HEK293 (cell line): ENCODE results near the gene GHRHR.
A peak's percentile ranks its signal among the peaks of the same experiment; 100 is the strongest.

ENCODE experiments used
- CTCF ChIA-PET: fragments of 350-600 bp; formaldehyde crosslinking; extraction: SDS; loops from one replicate; lab custom pipeline; 2021; ENCODE audit warnings: antibody characterized with exemption; lab: Yijun Ruan, JAX
- POLR2A ChIA-PET: fragments of 300-600 bp; formaldehyde crosslinking; extraction: SDS; loops from one replicate; lab custom pipeline; 2020; ENCODE audit warnings: antibody characterized with exemption, inconsistent platforms; lab: Yijun Ruan, JAX
- H3K27ac ChIP-seq: fragments of 200-500 bp; sonication (Bioruptor generic); 2 replicates; pipeline ENCODE4 v1.5.1; 2014; ENCODE audit warnings: low read depth, low read length, control low read depth, inconsistent platforms; ENCODE audit errors: extremely low read depth
- H3K36me3 ChIP-seq, 2 experiments: fragments of 200-500 bp in 1 of 2; sonication (Bioruptor generic) in 1 of 2; 1 replicate in 1 of 2; 2 replicates in 1 of 2; pipeline ENCODE4 v1.5.1; 2014 to 2017; ENCODE audit warnings: inconsistent platforms in 2 of 2, low read length in 2 of 2; ENCODE audit not compliant: control insufficient read depth in 2 of 2, insufficient read depth in 1 of 2
- H3K4me1 ChIP-seq: fragments of 200-500 bp; sonication (Bioruptor generic); 2 replicates; pipeline ENCODE4 v1.5.1; 2014; ENCODE audit warnings: mild to moderate bottlenecking, low read length, inconsistent platforms; ENCODE audit not compliant: control insufficient read depth, insufficient read depth
- H3K4me3 ChIP-seq: 2 replicates; pipeline ENCODE4 v1.5.1; 2011; ENCODE audit warnings: low read depth, mild to moderate bottlenecking, control low read depth, low read length, moderate library complexity
- H3K9me3 ChIP-seq: fragments of 200-500 bp; sonication (Bioruptor generic); 2 replicates; pipeline ENCODE4 v1.5.1; 2014; ENCODE audit warnings: low read depth, low read length, inconsistent platforms; ENCODE audit not compliant: control insufficient read depth, insufficient read depth
- EGR2 ChIP-seq: fragments of 450-650 bp; formaldehyde crosslinking; IDR thresholded peaks from 2 replicates; pipeline ENCODE4 v1.5.1; 2016; ENCODE audit warnings: low read depth, missing biosample characterization, missing genetic modification characterization
- GFI1B ChIP-seq: fragments of 450-650 bp; formaldehyde crosslinking; IDR thresholded peaks from 2 replicates; pipeline ENCODE4 v1.5.1; 2016; ENCODE audit warnings: missing biosample characterization, missing genetic modification characterization
- GLIS2 ChIP-seq: fragments of 450-650 bp; formaldehyde crosslinking; IDR thresholded peaks from 2 replicates; pipeline ENCODE4 v1.5.1; 2016; ENCODE audit warnings: missing biosample characterization, missing genetic modification characterization
- MEIS1 ChIP-seq: sonication (generic); formaldehyde crosslinking; IDR thresholded peaks from 2 replicates; pipeline ENCODE4 v1.8.1; 2022; ENCODE audit warnings: missing genetic modification reagents, mild to moderate bottlenecking, borderline replicate concordance
- TRIM28 ChIP-seq: IDR thresholded peaks from 2 replicates; pipeline ENCODE4 v1.6.1; 2011; ENCODE audit warnings: low read length, control low read depth, borderline replicate concordance
- ZBTB26 ChIP-seq: fragments of 450-650 bp; formaldehyde crosslinking; optimal IDR thresholded peaks from 2 replicates; pipeline ENCODE3; 2016; ENCODE audit warnings: missing biosample characterization, mild to moderate bottlenecking, missing genetic modification characterization
- ZBTB44 ChIP-seq: fragments of 450-650 bp; IDR thresholded peaks from 2 replicates; pipeline ENCODE4 v1.5.1; 2018; ENCODE audit warnings: missing biosample characterization, mild to moderate bottlenecking, missing genetic modification characterization
- ZBTB8A ChIP-seq: fragments of 450-650 bp; formaldehyde crosslinking; IDR thresholded peaks from 2 replicates; pipeline ENCODE4 v1.5.1; 2016; ENCODE audit warnings: missing biosample characterization, missing genetic modification characterization
- ZNF280D ChIP-seq: fragments of 450-650 bp; formaldehyde crosslinking; IDR thresholded peaks from 2 replicates; pipeline ENCODE4 v1.5.1; 2016; ENCODE audit warnings: missing biosample characterization, missing genetic modification characterization
- ZNF354C ChIP-seq: fragments of 450-650 bp; formaldehyde crosslinking; IDR thresholded peaks from 2 replicates; pipeline ENCODE4 v1.5.1; 2016; ENCODE audit warnings: missing biosample characterization, missing genetic modification characterization, low read depth, borderline replicate concordance
- ZNF416 ChIP-seq: fragments of 450-650 bp; formaldehyde crosslinking; IDR thresholded peaks from 2 replicates; pipeline ENCODE4 v1.5.1; 2016; ENCODE audit warnings: missing biosample characterization, missing genetic modification characterization
- ZNF530 ChIP-seq: fragments of 450-650 bp; formaldehyde crosslinking; IDR thresholded peaks from 2 replicates; pipeline ENCODE4 v1.5.1; 2016; ENCODE audit warnings: low read depth, missing biosample characterization, missing genetic modification characterization
- ZNF549 ChIP-seq: fragments of 450-650 bp; IDR thresholded peaks from 2 replicates; pipeline ENCODE4 v1.5.1; 2018; ENCODE audit warnings: missing biosample characterization, missing genetic modification characterization, mild to moderate bottlenecking, inconsistent platforms, moderate library complexity
- ZNF621 ChIP-seq: fragments of 450-650 bp; formaldehyde crosslinking; IDR thresholded peaks from 2 replicates; pipeline ENCODE4 v1.5.1; 2017; ENCODE audit warnings: missing biosample characterization, missing genetic modification characterization
- ZNF654 ChIP-seq: fragments of 450-650 bp; formaldehyde crosslinking; IDR thresholded peaks from 2 replicates; pipeline ENCODE4 v1.5.1; 2016; ENCODE audit warnings: low read depth, missing biosample characterization, missing genetic modification characterization
- ZNF692 ChIP-seq: fragments of 450-650 bp; formaldehyde crosslinking; IDR thresholded peaks from 2 replicates; pipeline ENCODE4 v1.5.1; 2016; ENCODE audit warnings: missing biosample characterization, missing genetic modification characterization
- ZNF785 ChIP-seq: fragments of 450-650 bp; formaldehyde crosslinking; IDR thresholded peaks from 2 replicates; pipeline ENCODE4 v1.5.1; 2016; ENCODE audit warnings: missing biosample characterization, missing genetic modification characterization
- ZSCAN23 ChIP-seq: fragments of 450-650 bp; formaldehyde crosslinking; IDR thresholded peaks from 2 replicates; pipeline ENCODE4 v1.5.1; 2016; ENCODE audit warnings: missing biosample characterization, missing genetic modification characterization
- ZSCAN30 ChIP-seq: fragments of 450-650 bp; IDR thresholded peaks from 2 replicates; pipeline ENCODE4 v1.5.1; 2018; ENCODE audit warnings: missing biosample characterization, mild to moderate bottlenecking, missing genetic modification characterization, moderate library complexity
- TF ChIP-seq, protein P1 (sequence below): fragments of 450-650 bp; formaldehyde crosslinking; IDR thresholded peaks from 2 replicates; pipeline ENCODE4 v1.5.1; 2016; ENCODE audit warnings: missing biosample characterization, missing genetic modification characterization

GHRHR gene

DNA sequence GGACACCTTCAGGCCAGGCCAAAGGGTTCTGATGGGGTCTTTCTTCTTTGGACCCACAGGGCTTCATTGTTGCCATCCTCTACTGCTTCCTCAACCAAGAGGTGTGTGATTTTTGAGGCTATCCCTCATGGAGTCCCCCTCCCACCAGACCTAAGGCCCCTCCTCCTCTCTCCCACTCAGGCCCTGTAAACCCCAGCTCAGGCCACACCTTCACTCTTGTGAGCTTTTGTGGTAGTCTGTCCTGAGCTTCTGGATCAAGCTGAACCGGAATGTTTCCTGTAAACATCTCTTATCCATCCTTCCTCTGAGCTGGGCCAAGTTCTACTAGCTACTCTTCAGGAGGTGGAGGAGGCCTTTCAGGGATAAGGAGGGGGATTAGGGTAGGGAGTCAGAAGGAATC is 13.5 kb downstream of the GHRHR start:
- ChIA-PET CTCF (interaction anchor here (0.6 to 2.0 kb wide), 4 partner anchors 13 to 145 kb away, joined by 3 to 6 read pairs (median 5); no protein-coding TSS in a partner anchor), POLR2A (no interaction called here)
- TF ChIP-seq ZBTB26 (no peak), ZSCAN23 (tag by site-specific recombination) (no peak), EGR2 (tag by site-specific recombination) (no peak), ZBTB8A (tag by site-specific recombination) (no peak), ZNF785 (no peak), GFI1B (tag by site-specific recombination) (no peak), ZNF354C (tag by site-specific recombination) (no peak), ZNF280D (tag by site-specific recombination) (no peak), ZNF549 (tag by site-specific recombination) (no peak), MEIS1 (no peak), ZNF416 (tag by site-specific recombination) (no peak), ZSCAN30 (tag by site-specific recombination) (no peak), ZNF621 (tag by site-specific recombination) (no peak), ZNF530 (tag by site-specific recombination) (no peak)
- Histone ChIP-seq H3K27ac (no peak overlapping the region), H3K9me3 (no peaks in the 10 kb centered on the region), H3K36me3 (no peaks in the 10 kb centered on the region), H3K4me3 (no peak overlapping the region), H3K4me1 (no peaks in the 10 kb centered on the region)

- Histone ChIP-seq H3K9me3 (no peaks in the 10 kb centered on the region), H3K4me1 (no peaks in the 10 kb centered on the region), H3K4me3 (no peak overlapping the region), H3K36me3 (no peaks in the 10 kb centered on the region), H3K27ac (no peak overlapping the region)
- POLR2A ChIA-PET = no interaction called here
- TF ChIP-seq ZBTB44 (tag by site-specific recombination) (no peak), ZNF654 (peak; percentile 16; the same call in 1 of the 2 replicates), TRIM28 (no peak), GLIS2 (no peak), ZNF692 (tag by site-specific recombination) (no peak)
- TF ChIP-seq, protein P1, sequence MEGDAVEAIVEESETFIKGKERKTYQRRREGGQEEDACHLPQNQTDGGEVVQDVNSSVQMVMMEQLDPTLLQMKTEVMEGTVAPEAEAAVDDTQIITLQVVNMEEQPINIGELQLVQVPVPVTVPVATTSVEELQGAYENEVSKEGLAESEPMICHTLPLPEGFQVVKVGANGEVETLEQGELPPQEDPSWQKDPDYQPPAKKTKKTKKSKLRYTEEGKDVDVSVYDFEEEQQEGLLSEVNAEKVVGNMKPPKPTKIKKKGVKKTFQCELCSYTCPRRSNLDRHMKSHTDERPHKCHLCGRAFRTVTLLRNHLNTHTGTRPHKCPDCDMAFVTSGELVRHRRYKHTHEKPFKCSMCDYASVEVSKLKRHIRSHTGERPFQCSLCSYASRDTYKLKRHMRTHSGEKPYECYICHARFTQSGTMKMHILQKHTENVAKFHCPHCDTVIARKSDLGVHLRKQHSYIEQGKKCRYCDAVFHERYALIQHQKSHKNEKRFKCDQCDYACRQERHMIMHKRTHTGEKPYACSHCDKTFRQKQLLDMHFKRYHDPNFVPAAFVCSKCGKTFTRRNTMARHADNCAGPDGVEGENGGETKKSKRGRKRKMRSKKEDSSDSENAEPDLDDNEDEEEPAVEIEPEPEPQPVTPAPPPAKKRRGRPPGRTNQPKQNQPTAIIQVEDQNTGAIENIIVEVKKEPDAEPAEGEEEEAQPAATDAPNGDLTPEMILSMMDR (tag by site-specific recombination) = peak; percentile 45
- CTCF ChIA-PET = interaction anchor here (0.5 to 2.0 kb wide), 11 partner anchors 11 to 423 kb away, joined by 3 to 14 read pairs (median 5); no protein-coding TSS in a partner anchor
Measured at GRCh38 chr7:30977896-30978564, 14.3 kb downstream of the GHRHR start.
